Fibroblast of lung (primary cell): ENCODE results near the gene CELA3A.
"Not testable (repeated sequence)": the region's sequence is repeated elsewhere in the genome, so short reads cannot be mapped to it uniquely, and the experiment has no call there.

Experiments used
- CTCF ChIP-seq, 2 donors: IDR thresholded peaks in 1 of 2; conservative IDR thresholded peaks in 1 of 2; 1 replicate in 1 of 2; 2 replicates in 1 of 2; pipeline ENCODE4 v1.5.1; 2011 to 2012; ENCODE audit warnings: low read length in 2 of 2, control low read depth in 1 of 2, inconsistent platforms in 1 of 2, low read depth in 1 of 2, mild to moderate bottlenecking in 1 of 2
- EZH2 ChIP-seq: IDR thresholded peaks from 2 replicates; pipeline ENCODE4 v1.5.1; 2012; ENCODE audit warnings: low read length, control low read depth, mild to moderate bottlenecking; ENCODE audit errors: missing control alignments

- TF ChIP-seq CTCF (conservative IDR thresholded peaks at IDR 0.05 in 1 of 2, IDR thresholded peaks at IDR 0.05 in 1 of 2; ENCODE audit: low read depth in 1 of 2, low read length in 2 of 2); EZH2: not testable (repeated sequence)
Measured at GRCh38 chr1:21978209-21978608, 23.2 kb upstream of the CELA3A start.
